HUES48 (cell line): ENCODE measurements around the gene IGFBP7.

Experiments used
- H3K27ac ChIP-seq: one replicate; pipeline ENCODE4 v1.7.0; 2013; ENCODE audit warnings: low read depth, low read length, inconsistent platforms
- H3K27me3 ChIP-seq: 2 replicates; pipeline ENCODE4 v1.6.1; 2013; ENCODE audit warnings: mild to moderate bottlenecking, low read length; ENCODE audit not compliant: control insufficient read depth, insufficient read depth
- H3K36me3 ChIP-seq: 2 replicates; pipeline ENCODE4 v1.6.1; 2013; ENCODE audit warnings: low read length; ENCODE audit not compliant: control insufficient read depth, insufficient read depth
- H3K4me1 ChIP-seq: 2 replicates; pipeline ENCODE4 v1.6.1; 2013; ENCODE audit warnings: mild to moderate bottlenecking, low read length; ENCODE audit not compliant: control insufficient read depth, insufficient read depth
- H3K4me3 ChIP-seq: 2 replicates; pipeline ENCODE4 v1.5.1; 2013; ENCODE audit warnings: mild to moderate bottlenecking, low read depth, low read length
- H3K9ac ChIP-seq: 2 replicates; pipeline ENCODE4 v1.6.1; 2013; ENCODE audit warnings: mild to moderate bottlenecking, low read depth, low read length, moderate library complexity
- H3K9me3 ChIP-seq: 2 replicates; pipeline ENCODE4 v1.6.1; 2013; ENCODE audit warnings: low read length; ENCODE audit not compliant: control insufficient read depth, insufficient read depth

Gene IGFBP7

DNA sequence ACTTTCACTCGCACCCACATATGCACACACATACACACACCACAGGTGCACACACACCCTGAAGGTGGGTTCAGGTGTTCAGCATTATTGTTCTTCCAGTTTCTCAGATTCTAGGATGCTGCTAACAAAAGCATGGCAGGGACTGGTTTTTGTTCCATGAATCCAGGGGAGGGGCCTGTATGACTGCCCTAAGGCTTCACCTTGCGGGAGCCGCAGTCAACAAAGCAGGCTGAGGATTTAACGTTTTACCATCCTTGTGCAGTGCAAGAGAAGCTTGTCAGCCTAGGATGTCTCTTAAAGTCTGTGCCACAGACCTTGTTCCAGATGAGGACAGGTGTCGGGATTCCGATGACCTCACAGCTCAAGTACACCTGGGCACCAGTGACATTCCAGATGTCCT, 69.7 kb downstream of the IGFBP7 start:
- no peaks in the 10 kb centered on the region for H3K36me3 ChIP-seq
- no peak overlapping the region for H3K9ac ChIP-seq
- H3K27me3 ChIP-seq = no peaks in the 10 kb centered on the region
- H3K27ac ChIP-seq = no peak overlapping the region
- no peaks in the 10 kb centered on the region for H3K9me3 ChIP-seq
- peaks cover 8% of the 10 kb centered on the region; the same call in 1 of the 2 replicates for H3K4me1 ChIP-seq
- H3K4me3 ChIP-seq = no peak overlapping the region

DNA sequence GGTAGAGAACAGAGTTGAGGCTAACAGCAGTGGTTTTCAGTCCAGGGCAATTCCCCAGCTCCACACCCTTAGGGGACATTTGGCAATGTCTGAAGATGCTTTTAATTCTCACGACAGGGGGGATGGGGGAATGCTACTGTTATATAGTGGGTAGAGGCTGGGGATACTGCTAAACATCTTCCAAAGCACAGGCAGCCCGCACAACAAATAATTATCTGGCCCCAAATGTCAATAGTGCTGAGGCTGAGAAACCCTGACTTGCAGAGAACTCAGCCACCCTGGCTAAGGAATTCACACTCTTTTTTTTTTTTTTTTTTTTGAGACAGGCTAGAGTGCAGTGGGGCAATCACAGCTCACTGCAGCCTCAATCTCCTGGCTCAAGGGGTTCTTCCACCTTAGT, 70.8 kb downstream of the IGFBP7 start:
- H3K9ac ChIP-seq = no peak overlapping the region
- H3K27me3 ChIP-seq = no peaks in the 10 kb centered on the region
- H3K4me1 ChIP-seq = peaks cover 8% of the 10 kb centered on the region; the same call in 1 of the 2 replicates
- no peaks in the 10 kb centered on the region for H3K9me3 ChIP-seq
- H3K27ac ChIP-seq = no peak overlapping the region
- no peaks in the 10 kb centered on the region for H3K36me3 ChIP-seq
- no peak overlapping the region for H3K4me3 ChIP-seq

DNA sequence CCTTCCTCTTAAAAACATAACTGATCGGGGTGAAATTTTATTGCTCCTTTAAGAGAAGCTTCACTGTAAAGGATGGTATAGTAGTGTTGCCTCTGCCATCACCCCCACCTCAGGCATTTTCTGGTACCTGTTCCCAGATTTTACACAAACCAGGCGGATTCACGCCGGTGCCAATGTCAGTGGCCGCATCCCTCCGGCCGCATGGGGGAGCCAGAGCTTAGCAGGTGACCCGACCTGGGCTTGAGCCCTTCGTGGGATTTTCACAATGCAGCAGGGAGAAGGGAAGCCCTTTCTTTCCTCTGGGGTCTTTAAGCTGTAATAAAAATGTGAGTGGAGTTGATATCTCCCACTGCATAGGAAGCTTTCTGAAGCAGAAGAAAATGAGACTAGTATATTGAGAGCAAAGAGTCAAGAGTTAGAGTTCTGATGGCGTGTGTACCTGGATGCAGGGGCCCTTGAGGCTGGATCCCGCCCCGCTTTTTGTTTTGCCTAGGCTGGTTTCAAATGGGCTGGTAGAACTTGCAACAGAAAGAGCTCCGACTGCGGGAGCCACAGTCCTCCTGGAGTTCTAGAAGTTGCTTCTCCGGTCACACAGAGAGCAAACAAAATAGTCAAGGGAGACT, 72.1 kb downstream of the IGFBP7 start:
- Histone ChIP-seq H3K36me3 (no peaks in the 10 kb centered on the region), H3K9ac (no peak overlapping the region), H3K4me1 (peaks cover 8% of the 10 kb centered on the region; the same call in 1 of the 2 replicates), H3K27ac (no peak overlapping the region), H3K27me3 (no peaks in the 10 kb centered on the region), H3K4me3 (peak overlapping the region; percentile 25; the same call in 1 of the 2 replicates), H3K9me3 (no peaks in the 10 kb centered on the region)

DNA sequence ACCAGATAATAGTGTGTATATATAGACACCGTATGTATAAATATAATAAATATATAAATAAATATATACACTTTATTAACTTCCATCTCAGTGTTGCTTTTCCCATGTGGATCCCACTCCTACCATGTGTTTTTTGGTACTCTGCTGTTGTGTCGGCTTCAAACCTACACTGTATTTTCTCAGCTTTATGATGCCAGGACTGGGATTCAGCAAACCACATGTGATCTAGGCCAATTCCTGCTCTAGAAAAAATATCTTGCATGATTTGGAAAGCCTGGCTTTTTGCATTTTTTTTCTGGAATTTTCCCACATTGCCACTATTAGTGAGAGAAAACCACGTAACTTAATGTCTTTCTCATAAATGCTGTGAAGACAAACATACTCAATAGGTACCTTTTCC, 75.7 kb downstream of the IGFBP7 start:
- Histone ChIP-seq H3K9me3 (no peaks in the 10 kb centered on the region), H3K9ac (no peak overlapping the region), H3K4me3 (no peak overlapping the region), H3K27ac (no peak overlapping the region), H3K36me3 (peaks cover 29% of the 10 kb centered on the region), H3K27me3 (no peaks in the 10 kb centered on the region), H3K4me1 (0 out of 2 replicates have a peak, but pooled peaks cover 3% of the 10 kb centered on the region)

DNA sequence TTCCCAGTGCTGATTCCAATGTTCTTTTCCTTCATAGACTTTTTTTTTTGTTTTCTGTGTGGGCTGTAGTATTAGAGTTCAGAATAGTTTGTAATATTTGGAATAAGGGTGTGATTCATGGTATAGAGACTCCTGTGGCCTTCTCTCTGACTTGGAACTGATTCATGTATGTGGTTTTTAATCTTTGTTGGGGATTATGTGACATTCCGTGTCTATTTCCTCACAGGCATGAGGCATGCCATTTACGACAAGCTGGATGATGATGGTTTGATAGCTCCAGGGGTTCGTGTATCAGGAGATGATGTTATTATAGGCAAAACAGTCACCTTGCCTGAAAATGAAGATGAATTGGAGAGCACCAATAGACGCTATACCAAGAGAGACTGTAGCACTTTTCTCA, 87.1 kb downstream of the IGFBP7 start:
- no peaks in the 10 kb centered on the region for H3K4me1 ChIP-seq
- H3K27ac ChIP-seq = no peak overlapping the region
- H3K36me3 ChIP-seq = peaks cover 99% of the 10 kb centered on the region
- no peak overlapping the region for H3K4me3 ChIP-seq
- no peaks in the 10 kb centered on the region for H3K9me3 ChIP-seq
- H3K9ac ChIP-seq = no peak overlapping the region
- H3K27me3 ChIP-seq = no peaks in the 10 kb centered on the region

DNA sequence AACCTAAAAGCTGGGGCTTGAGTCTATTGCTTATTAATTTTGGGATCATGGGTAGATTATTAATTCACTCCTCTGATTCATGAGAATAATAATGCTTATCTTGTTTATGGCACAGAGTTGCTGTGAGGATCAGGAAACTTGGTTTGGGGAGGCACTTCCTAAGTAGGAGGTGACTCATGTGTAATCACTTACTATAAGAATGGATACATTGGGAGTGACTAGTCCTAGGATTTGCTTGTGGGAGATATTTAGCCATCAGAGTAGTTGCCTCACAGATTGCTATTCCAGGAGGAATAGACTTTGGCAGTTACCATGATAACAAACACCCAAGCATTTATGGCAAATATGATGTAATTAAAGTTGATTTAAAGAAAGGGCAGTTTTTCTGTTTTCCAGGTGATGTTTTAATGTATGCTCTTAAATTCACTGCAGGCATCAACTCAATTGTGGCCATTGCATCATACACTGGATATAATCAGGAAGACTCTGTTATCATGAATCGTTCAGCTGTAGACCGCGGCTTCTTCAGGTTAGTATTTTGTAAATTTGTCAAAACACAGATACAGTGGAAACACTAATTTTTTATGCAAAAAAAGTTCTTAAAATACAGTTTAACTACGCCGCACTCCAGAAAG, 89.6 kb downstream of the IGFBP7 start:
- Histone ChIP-seq H3K27ac (no peak overlapping the region), H3K9me3 (no peaks in the 10 kb centered on the region), H3K9ac (no peak overlapping the region), H3K36me3 (peaks cover 100% of the 10 kb centered on the region), H3K27me3 (no peaks in the 10 kb centered on the region), H3K4me1 (no peaks in the 10 kb centered on the region), H3K4me3 (no peak overlapping the region)

DNA sequence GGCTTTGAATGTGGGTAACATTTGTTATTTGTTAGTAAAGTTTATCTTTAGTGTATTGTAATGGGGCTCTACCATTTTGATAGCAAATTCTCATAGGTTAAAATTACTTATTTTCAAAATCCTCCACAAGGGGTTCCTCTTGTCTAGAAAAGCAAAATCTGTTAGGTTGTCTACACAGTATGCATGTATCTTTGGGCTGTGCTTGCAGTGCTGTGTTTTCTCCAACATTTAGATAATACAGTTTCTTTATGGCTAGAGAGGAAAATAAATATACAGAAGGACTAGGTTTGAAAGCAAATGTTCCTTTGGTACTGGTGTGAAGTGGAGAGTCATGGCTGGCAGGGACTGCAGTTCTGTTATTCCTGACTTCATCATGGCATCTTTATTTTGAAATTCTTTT, 91.2 kb downstream of the IGFBP7 start:
- Histone ChIP-seq H3K9ac (no peak overlapping the region), H3K36me3 (peaks cover 98% of the 10 kb centered on the region), H3K27ac (no peak overlapping the region)

DNA sequence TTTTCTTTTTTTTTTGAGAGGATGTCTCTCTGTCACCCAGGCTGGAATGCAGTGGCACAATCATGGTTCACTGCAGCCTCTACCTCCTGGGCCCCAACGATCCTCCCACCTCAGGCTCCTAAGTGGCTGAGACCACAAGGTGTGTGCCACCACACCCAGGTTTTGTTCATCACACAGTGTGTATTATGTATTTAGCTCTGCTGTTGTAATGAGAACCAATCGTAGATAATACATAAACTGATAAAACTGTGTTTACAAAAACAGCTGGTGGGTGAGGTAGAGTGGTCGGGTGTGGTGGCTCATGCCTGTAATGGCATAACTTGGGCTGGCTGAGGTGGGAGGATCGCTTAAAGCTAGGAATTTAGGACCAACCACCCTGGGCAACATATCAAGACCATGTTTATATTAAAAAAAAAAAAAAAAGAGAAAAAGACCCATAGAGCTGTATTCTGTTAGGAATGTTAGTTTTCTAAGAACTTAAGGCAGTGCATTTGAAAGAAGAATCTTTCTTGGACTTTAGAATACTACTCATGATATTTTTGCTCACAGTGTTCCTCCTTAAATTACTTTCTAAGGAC, 96.6 kb downstream of the IGFBP7 start:
- Histone ChIP-seq H3K27me3 (no peaks in the 10 kb centered on the region), H3K4me3 (no peak overlapping the region), H3K27ac (no peak overlapping the region), H3K36me3 (peaks cover 93% of the 10 kb centered on the region), H3K9me3 (no peaks in the 10 kb centered on the region), H3K4me1 (no peaks in the 10 kb centered on the region), H3K9ac (no peak overlapping the region)

More for the DNA sequence above, 91.2 kb downstream of the IGFBP7 start:
- no peaks in the 10 kb centered on the region for H3K4me1 ChIP-seq
- H3K27me3 ChIP-seq = no peaks in the 10 kb centered on the region
- no peak overlapping the region for H3K4me3 ChIP-seq
- H3K9me3 ChIP-seq = no peaks in the 10 kb centered on the region

DNA sequence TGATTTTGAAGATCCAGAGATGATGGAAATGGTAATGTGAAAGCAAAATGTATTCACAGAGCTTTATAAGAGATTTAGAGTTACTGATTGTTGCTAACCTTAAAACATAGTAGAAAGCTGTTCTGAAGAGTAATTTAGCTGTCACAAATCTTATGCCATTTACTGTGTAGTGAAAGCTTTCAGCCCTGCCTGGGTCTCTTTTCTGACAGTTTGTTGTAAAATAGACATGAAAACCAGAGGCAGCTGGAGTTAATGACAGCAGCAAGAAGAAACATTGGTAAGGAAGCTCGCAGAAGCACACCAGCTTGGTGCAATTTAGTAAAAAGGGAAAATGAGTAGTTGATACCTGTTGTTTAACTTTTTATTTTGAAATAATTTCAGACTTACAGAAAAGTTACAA, 110.4 kb downstream of the IGFBP7 start:
- Histone ChIP-seq H3K4me3 (no peak overlapping the region), H3K36me3 (peaks cover 80% of the 10 kb centered on the region), H3K4me1 (no peaks in the 10 kb centered on the region), H3K9ac (no peak overlapping the region), H3K27me3 (no peaks in the 10 kb centered on the region), H3K27ac (no peak overlapping the region), H3K9me3 (no peaks in the 10 kb centered on the region)

DNA sequence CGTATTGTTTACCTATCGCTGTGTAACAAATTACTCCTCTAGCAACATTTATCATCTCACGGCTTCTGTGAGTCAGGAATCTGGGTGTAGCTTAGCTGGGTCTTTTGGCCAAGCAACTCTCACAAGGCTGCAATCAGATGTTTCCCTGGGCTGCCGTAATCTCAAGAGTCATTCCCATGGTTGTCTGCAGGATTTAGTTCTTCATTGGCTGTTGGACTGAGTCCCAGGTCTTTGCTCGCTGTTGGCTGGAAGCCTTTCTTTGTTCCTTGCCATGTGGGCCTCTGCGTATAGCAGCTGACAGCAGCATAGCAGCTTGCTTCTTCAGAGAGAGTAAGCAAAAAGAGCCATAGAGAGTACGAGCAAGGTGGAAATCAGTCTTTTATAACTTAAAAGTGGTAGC, 114.7 kb downstream of the IGFBP7 start:
- H3K9ac ChIP-seq = no peak overlapping the region
- H3K9me3 ChIP-seq = no peaks in the 10 kb centered on the region
- H3K36me3 ChIP-seq = peaks cover 86% of the 10 kb centered on the region
- H3K27me3 ChIP-seq = no peaks in the 10 kb centered on the region
- no peak overlapping the region for H3K27ac ChIP-seq
- H3K4me1 ChIP-seq = no peaks in the 10 kb centered on the region
- no peak overlapping the region for H3K4me3 ChIP-seq

DNA sequence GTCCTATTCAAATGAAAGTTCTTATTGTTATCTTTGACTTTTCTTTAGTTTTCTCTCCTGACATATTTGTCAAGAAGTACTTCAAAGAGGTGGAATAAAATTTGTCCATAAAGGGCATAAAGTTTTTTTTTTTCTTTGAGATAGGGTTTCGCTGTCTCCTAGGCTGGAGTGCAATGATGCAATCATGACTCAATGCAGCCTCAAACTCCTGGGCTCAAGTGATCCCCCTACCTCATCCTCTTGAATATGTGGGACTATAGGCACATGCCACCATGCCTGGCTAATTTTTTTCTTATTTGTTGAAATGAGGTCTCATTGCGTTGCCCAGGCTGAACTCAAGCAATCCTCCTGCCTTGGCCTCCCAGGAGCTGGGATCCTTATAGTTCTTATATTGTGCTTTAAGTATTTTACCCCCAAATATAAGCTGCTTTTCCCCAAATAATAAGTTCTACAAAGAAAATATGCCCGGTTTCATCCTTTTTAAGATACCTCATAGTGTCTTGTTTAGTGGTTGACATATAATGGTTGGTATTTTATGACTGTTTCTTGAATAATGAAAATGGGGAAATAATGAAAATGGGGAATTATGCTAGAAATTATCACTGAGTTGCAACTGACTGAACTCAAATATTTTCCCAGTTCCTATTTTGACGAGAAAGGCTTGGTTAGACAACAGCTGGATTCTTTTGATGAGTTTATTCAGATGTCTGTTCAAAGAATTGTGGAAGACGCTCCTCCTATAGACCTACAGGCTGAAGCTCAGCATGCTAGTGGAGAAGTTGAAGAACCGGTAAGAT, 119.9 kb downstream of the IGFBP7 start:
- Histone ChIP-seq H3K4me1 (no peaks in the 10 kb centered on the region), H3K4me3 (no peak overlapping the region), H3K27ac (no peak overlapping the region), H3K9ac (no peak overlapping the region), H3K27me3 (no peaks in the 10 kb centered on the region), H3K36me3 (peaks cover 92% of the 10 kb centered on the region), H3K9me3 (no peaks in the 10 kb centered on the region)
